ENCODE results near the gene FPR1.

DNA sequence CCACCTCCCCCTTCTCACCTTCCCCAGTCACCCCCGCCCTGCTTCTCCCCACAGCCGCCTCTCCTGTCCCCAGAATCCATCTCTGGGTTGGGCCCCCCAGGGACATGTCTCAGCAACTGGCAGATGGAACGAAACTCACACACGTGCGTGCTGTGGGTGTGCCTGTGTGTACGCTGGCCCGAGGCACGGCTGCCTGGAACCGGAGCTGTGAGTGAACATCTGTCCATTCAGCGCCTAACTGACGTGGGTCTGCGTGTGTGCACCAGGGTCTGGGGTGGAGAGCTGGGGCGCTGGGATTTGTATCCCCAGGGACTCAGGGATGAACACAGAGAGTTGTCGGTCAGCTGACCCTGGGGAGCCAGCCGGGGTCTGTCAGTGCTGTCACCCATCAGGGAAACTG is 27.1 kb downstream of the FPR1 start:
- TF ChIP-seq, protein P1, sequence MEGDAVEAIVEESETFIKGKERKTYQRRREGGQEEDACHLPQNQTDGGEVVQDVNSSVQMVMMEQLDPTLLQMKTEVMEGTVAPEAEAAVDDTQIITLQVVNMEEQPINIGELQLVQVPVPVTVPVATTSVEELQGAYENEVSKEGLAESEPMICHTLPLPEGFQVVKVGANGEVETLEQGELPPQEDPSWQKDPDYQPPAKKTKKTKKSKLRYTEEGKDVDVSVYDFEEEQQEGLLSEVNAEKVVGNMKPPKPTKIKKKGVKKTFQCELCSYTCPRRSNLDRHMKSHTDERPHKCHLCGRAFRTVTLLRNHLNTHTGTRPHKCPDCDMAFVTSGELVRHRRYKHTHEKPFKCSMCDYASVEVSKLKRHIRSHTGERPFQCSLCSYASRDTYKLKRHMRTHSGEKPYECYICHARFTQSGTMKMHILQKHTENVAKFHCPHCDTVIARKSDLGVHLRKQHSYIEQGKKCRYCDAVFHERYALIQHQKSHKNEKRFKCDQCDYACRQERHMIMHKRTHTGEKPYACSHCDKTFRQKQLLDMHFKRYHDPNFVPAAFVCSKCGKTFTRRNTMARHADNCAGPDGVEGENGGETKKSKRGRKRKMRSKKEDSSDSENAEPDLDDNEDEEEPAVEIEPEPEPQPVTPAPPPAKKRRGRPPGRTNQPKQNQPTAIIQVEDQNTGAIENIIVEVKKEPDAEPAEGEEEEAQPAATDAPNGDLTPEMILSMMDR (IDR thresholded peaks at IDR 0.05): no peak
- TF ChIP-seq POLR2A (IDR thresholded peaks at IDR 0.05) (no peak), POLR2AphosphoS5 (IDR thresholded peaks at IDR 0.05) (no peak)
